PC-3 (cell line): ENCODE measurements around the gene SOX18. TPM values are rescaled to one million over a fixed set of nuclear protein-coding genes. Genes with fewer than 3 reads are reported as not detected.

Experiments used
- ATAC-seq: fragments of 200-7000 bp; cut with Tn5 transposase; 2 replicates; pipeline ENCODE4 v1.9.1; 2020; ENCODE audit warnings: mild to moderate bottlenecking, moderate library complexity
- BruUV-seq: library from RNA; stranded (reverse); fragments of 400-500 nt; replicated peaks from 2 replicates; lab custom pipeline; 2021; lab: Mats Ljungman, UMichigan
- CTCF ChIA-PET: fragments of 300-600 bp; sonication (Branson Sonifier 250); formaldehyde crosslinking; loops from one replicate; lab custom pipeline; 2022; ENCODE audit warnings: antibody characterized with exemption; lab: Charles Lee
- POLR2A ChIA-PET: fragments of 300-600 bp; sonication (Branson Sonifier 250); formaldehyde crosslinking; loops from one replicate; lab custom pipeline; 2022; ENCODE audit warnings: antibody characterized with exemption; ENCODE audit not compliant: unreplicated experiment; lab: Charles Lee
- DNase-seq: peaks from one replicate; pipeline ENCODE4 v3.0.0-alpha.2; 2015
- H2AFZ ChIP-seq: fragments of 300-600 bp; sonication (generic); 2 replicates; pipeline ENCODE4 v1.6.0; 2016; ENCODE audit warnings: antibody characterized with exemption, low read length
- H3F3A ChIP-seq: fragments of 300-600 bp; sonication (generic); one replicate; pipeline ENCODE4 v1.6.0; 2017; ENCODE audit warnings: antibody characterized with exemption, low read length, control low read depth, mild to moderate bottlenecking; ENCODE audit not compliant: unreplicated experiment
- H3K27ac ChIP-seq: fragments of 300-600 bp; sonication (generic); 2 replicates; pipeline ENCODE4 v1.5.1; 2016; ENCODE audit warnings: mild to moderate bottlenecking, low read length
- H3K27me3 ChIP-seq: fragments of 300-600 bp; sonication (generic); 2 replicates; pipeline ENCODE4 v1.6.1; 2016; ENCODE audit warnings: low read length, mixed read lengths
- H3K36me3 ChIP-seq: fragments of 300-600 bp; sonication (generic); 2 replicates; pipeline ENCODE4 v1.6.1; 2016; ENCODE audit warnings: low read depth, mixed run types, low read length, mixed read lengths
- H3K4me1 ChIP-seq: fragments of 300-600 bp; sonication (generic); 2 replicates; pipeline ENCODE4 v1.5.1; 2016; ENCODE audit warnings: low read length; ENCODE audit not compliant: insufficient read depth
- H3K4me2 ChIP-seq: fragments of 300-600 bp; sonication (generic); 2 replicates; pipeline ENCODE4 v1.6.0; 2016; ENCODE audit warnings: low read length
- H3K4me3 ChIP-seq: fragments of 300-600 bp; sonication (generic); 2 replicates; pipeline ENCODE4 v1.5.1; 2016; ENCODE audit warnings: mild to moderate bottlenecking, low read length, mixed read lengths
- H3K79me2 ChIP-seq: fragments of 300-600 bp; sonication (generic); 2 replicates; pipeline ENCODE4 v1.6.1; 2017; ENCODE audit warnings: low read length, mixed read lengths
- H3K9ac ChIP-seq: fragments of 300-600 bp; sonication (generic); 2 replicates; pipeline ENCODE4 v1.6.0; 2016; ENCODE audit warnings: mild to moderate bottlenecking, low read length
- H3K9me2 ChIP-seq: fragments of 300-600 bp; sonication (generic); replicated peaks from 2 replicates; pipeline ENCODE4 v1.6.1; 2016; ENCODE audit warnings: mixed run types, low read length, mixed read lengths
- H3K9me3 ChIP-seq: fragments of 300-600 bp; sonication (generic); 2 replicates; pipeline ENCODE4 v1.6.1; 2016; ENCODE audit warnings: low read length, mixed read lengths
- H4K20me1 ChIP-seq: fragments of 300-600 bp; sonication (generic); 2 replicates; pipeline ENCODE4 v1.6.1; 2016; ENCODE audit warnings: low read length, mixed read lengths
- CTCF ChIP-seq: fragments of 300-600 bp; sonication (generic); conservative IDR thresholded peaks from 2 replicates; pipeline ENCODE4 v1.5.1; 2017; ENCODE audit warnings: antibody characterized with exemption, low read depth, mild to moderate bottlenecking, low read length
- EZH2 ChIP-seq: fragments of 300-600 bp; sonication (generic); IDR thresholded peaks from one replicate; pipeline ENCODE4 v1.6.1; 2017; ENCODE audit warnings: antibody characterized with exemption, mild to moderate bottlenecking, low read length; ENCODE audit not compliant: unreplicated experiment
- EZH2phosphoT487 ChIP-seq: fragments of 300-600 bp; sonication (generic); IDR thresholded peaks from 2 replicates; pipeline ENCODE4 v1.6.1; 2018; ENCODE audit warnings: mild to moderate bottlenecking, antibody characterized with exemption, low read length, borderline replicate concordance
- intact Hi-C: fragments of 100-400 bp; cut with micrococcal nuclease; formaldehyde crosslinking; loops from 2 replicates; pipeline ENCODE4 v1.9.0; 2023
- total RNA-seq: library from RNA; depleted of rRNA; stranded (reverse); fragments of >200 nt; gene quantifications from 2 replicates; pipeline ENCODE4 v1.2.3, GENCODE V29; 2014

The SOX18 gene
- total RNA-seq, 1 experiment from 2014 or later, result 1.5 TPM

- CTCF ChIA-PET, result interaction anchor here (0.6 to 1.0 kb wide), 2 partner anchors 23 to 517 kb away, joined by 3 to 8 read pairs; no protein-coding TSS in a partner anchor
- H3K9me3 ChIP-seq, result no peaks in the 10 kb centered on the region
- H3K27ac ChIP-seq, result 0 out of 2 replicates have a peak overlapping the region, but pooled peaks have one; percentile 6
- POLR2A ChIA-PET, result no interaction called here
- TF ChIP-seq CTCF (no peak), EZH2phosphoT487 (no peak), EZH2 (no peak)
- no peaks in the 10 kb centered on the region for H4K20me1 ChIP-seq
- no TSS peak for BruUV-seq
- ATAC-seq, result no peak
- peak overlapping the region; percentile 79 for H3K4me3 ChIP-seq
- H3K9me2 ChIP-seq, result no peaks in the 10 kb centered on the region
- H3F3A ChIP-seq, result no peaks in the 10 kb centered on the region
- H3K9ac ChIP-seq, result peak overlapping the region; percentile 84
- no peaks in the 10 kb centered on the region for H3K27me3 ChIP-seq
- no peak for DNase-seq
- peaks cover 10% of the 10 kb centered on the region for H3K79me2 ChIP-seq
- H3K4me1 ChIP-seq, result peaks cover 46% of the 10 kb centered on the region
- no peaks in the 10 kb centered on the region for H3K36me3 ChIP-seq
- H2AFZ ChIP-seq, result peak overlapping the region; percentile 67; the same call in 1 of the 2 replicates
- intact Hi-C loops, result loop anchor here (2.0 kb wide), 1 partner anchor 23 kb away; no protein-coding TSS in a partner anchor
- H3K4me2 ChIP-seq, result peak overlapping the region; percentile 95
Observed at GRCh38 chr20:64062276-64062595, 12.8 kb upstream of the SOX18 start.

- Histone ChIP-seq H3K36me3 (no peaks in the 10 kb centered on the region), H3K27ac (no peak overlapping the region), H3K4me2 (peak overlapping the region; percentile 18; the same call in 1 of the 2 replicates), H3K27me3 (no peaks in the 10 kb centered on the region), H3K4me3 (no peak overlapping the region), H3K4me1 (peaks cover 16% of the 10 kb centered on the region), H3K9ac (no peak overlapping the region), H3K9me3 (no peaks in the 10 kb centered on the region), H3K9me2 (no peaks in the 10 kb centered on the region), H3K79me2 (0 out of 2 replicates have a peak, but pooled peaks cover 3% of the 10 kb centered on the region), H4K20me1 (no peaks in the 10 kb centered on the region), H3F3A (no peaks in the 10 kb centered on the region), H2AFZ (peak overlapping the region; percentile 36; the same call in 1 of the 2 replicates)
- peak; percentile 26 for DNase-seq
- no TSS peak for BruUV-seq
- TF ChIP-seq CTCF (no peak), EZH2phosphoT487 (no peak), EZH2 (no peak)
- intact Hi-C loops, result no loop called here
- peak; percentile 13 for ATAC-seq
- POLR2A ChIA-PET, result no interaction called here
- CTCF ChIA-PET, result no interaction called here
Observed at GRCh38 chr20:64058536-64058935, 9.1 kb upstream of the SOX18 start.
